Activated CD4-positive, alpha-beta T cell treated with anti-CD3 and anti-CD28 coated beads for 4 hours (primary cell): ENCODE measurements around the gene USP33.
"Not testable (repeated sequence)": the region's sequence is repeated elsewhere in the genome, so short reads cannot be mapped to it uniquely, and the experiment has no call there.

ENCODE experiments used
- DNase-seq, 2 donors: peaks; one replicate each; pipeline ENCODE4 v3.0.0-alpha.2; 2020

The USP33 gene

GRCh38 chr1:77670330-77670729 lies 89.3 kb downstream of the USP33 start:
- no peak for DNase-seq

- no peak for DNase-seq
Observed at GRCh38 chr1:77668924-77669449, 90.7 kb downstream of the USP33 start.

- DNase-seq = no peak
Observed at GRCh38 chr1:77664939-77665516, 94.6 kb downstream of the USP33 start.

GRCh38 chr1:77661696-77662095 lies 98.0 kb downstream of the USP33 start:
- no peak for DNase-seq

- DNase-seq = no peak
Observed at GRCh38 chr1:77659879-77660593, 99.6 kb downstream of the USP33 start.

GRCh38 chr1:77658271-77658670 lies 101.4 kb downstream of the USP33 start:
- DNase-seq = no peak

GRCh38 chr1:77655431-77655974 lies 104.1 kb downstream of the USP33 start:
- DNase-seq = no peak

GRCh38 chr1:77652970-77653516 lies 106.6 kb downstream of the USP33 start:
- no peak for DNase-seq

GRCh38 chr1:77652268-77652667 lies 107.4 kb downstream of the USP33 start:
- DNase-seq = no peak

GRCh38 chr1:77649127-77649526 lies 110.5 kb downstream of the USP33 start:
- no peak for DNase-seq

GRCh38 chr1:77646224-77646623 lies 113.4 kb downstream of the USP33 start:
- DNase-seq = not testable (repeated sequence)
